Choroid plexus epithelial cell (primary cell): ENCODE measurements around the gene PRMT5.
"Not testable (repeated sequence)": the region's sequence is repeated elsewhere in the genome, so short reads cannot be mapped to it uniquely, and the experiment has no call there.

Source experiments
- DNase-seq: peaks from one replicate; pipeline ENCODE4 v3.0.0-alpha.2; 2010; ENCODE audit warnings: low read depth
- H3K4me3 ChIP-seq: 2 replicates; pipeline ENCODE4 v1.5.1; 2011; ENCODE audit warnings: low read depth, mild to moderate bottlenecking, control low read depth, low read length, moderate library complexity
- CTCF ChIP-seq: conservative IDR thresholded peaks from 2 replicates; pipeline ENCODE4 v1.5.1; 2011; ENCODE audit warnings: low read depth, mild to moderate bottlenecking, control low read depth, inconsistent platforms, low read length, moderate library complexity

The PRMT5 gene

GRCh38 chr14:22919601-22919921 lies 9.6 kb downstream of the PRMT5 start:
- peak overlapping the region; percentile 47 for H3K4me3 ChIP-seq
- no peak for TF ChIP-seq CTCF
- DNase-seq, result no peak

DNA sequence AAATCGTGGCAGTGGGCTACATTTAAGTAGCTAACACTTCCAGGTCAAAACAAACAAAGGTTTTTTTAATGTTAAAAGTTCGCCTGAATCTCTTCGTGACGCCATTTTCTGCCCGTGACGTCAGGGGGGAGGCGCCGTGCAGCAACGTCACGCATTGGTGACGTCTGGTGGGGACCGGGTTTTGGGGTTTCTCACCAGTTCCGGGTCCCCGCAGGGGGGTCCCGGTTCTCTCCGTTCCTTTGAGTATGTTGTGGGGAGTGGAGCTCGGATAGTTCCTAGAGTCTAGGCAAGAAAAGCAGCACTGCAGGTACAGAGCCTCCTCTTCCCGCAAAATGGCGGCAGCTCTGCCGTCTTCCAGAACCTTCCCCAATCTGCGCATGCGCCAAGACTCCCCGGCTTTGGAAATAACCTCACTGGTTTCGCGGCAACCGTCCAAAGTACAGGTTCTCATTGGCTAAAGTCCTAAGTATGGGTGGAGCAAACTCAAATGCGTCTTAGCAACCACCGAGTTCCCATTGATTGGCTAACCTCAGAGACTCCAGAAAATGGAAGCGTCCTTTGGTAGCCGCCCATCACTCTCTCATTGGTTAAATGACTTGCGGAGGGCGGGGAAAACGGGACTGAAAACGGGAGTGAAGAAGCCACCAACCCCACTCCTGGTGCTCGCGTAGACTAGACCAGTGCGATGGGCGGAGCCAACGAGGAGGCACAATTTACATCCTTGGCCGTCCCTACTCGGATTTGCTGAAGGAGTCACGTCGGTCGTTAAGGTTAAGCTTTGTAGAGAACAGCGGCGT lies 10.2 kb downstream of the PRMT5 start, which contains the start of gene RBM23:
TSS of gene RBM23 (minus strand) at position 346 of the 797 bp plus-strand sequence.
- peak within 1 kb of the TSS; percentile 66 for H3K4me3 ChIP-seq
- TF ChIP-seq CTCF, result no peak
- peak; percentile 100 for DNase-seq

DNA sequence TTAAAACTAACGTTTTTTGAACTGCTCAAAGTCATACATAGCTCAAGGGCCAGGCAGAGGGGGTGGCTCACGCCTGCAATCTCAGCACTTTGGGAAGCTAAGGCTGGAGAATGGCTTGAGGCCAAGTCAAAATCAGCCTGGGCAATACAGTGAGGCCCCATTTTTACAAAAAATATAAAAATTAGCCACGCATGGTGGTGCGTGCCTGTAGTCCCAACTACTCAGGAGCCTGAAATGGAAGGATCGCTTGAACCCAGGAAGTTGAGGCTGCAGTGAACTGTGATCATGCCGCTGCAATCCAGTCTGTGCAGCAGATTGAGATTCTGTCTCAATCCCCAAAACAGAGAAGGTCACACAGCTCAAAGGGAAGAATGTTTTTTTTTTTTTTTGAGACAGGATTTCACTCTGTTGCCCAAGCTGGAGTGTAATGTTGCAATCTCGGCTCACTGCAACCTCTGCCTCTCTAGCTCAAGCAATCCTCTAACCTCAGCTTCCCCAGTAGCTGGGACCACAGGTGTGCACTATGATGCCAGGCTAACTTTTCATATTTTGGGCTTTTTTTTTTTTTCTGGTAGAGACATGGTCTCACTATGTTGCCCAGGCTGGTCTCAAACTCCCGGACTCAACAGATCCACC lies 13.2 kb downstream of the PRMT5 start:
- DNase-seq, result peak; percentile 78
- H3K4me3 ChIP-seq, result no peak overlapping the region
- TF ChIP-seq CTCF, result no peak

DNA sequence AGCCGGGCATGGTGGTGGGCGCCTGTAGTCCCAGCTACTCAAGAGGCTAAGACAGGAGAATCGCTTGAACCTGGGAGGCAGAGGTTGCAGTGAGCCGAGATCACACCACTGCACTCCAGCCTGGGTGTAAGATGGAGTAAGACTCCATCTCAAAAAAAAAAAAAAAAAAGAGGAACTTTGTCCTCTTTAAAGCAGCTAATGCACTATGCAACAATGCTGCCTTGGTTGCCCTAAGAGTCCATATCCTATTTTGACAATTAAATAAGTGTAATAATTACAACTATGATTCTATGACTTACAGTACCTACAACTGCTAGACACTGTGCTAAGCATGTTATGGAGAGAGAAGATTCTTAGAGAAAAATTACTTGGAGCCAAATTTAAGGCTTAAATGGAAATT lies 14.3 kb downstream of the PRMT5 start:
- H3K4me3 ChIP-seq, DNase-seq: not testable (repeated sequence)

DNA sequence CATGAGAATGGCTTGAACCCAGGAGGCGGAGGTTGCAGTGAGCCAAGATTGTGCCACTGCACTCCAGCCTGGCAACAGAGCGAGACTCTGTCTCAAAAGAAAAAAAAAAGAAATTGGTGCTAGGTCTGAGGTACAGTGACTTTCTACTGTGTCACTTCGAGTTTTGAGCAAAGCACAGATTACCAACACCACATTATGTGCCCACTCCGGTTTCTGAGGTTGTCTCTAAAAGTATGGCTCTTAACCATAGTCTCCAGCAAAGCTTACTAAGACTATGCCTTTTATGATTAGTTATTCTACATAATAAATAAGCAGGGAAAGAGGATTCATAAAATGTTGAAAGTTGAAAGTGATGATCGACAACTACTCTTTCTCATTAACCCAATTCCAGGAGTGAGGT lies 18.3 kb downstream of the PRMT5 start:
- no peak overlapping the region for H3K4me3 ChIP-seq
- no peak for TF ChIP-seq CTCF
- DNase-seq, result no peak

GRCh38 chr14:22908601-22909000 lies 20.6 kb downstream of the PRMT5 start:
- no peak overlapping the region for H3K4me3 ChIP-seq
- DNase-seq, result peak; percentile 82
- no peak for TF ChIP-seq CTCF

DNA sequence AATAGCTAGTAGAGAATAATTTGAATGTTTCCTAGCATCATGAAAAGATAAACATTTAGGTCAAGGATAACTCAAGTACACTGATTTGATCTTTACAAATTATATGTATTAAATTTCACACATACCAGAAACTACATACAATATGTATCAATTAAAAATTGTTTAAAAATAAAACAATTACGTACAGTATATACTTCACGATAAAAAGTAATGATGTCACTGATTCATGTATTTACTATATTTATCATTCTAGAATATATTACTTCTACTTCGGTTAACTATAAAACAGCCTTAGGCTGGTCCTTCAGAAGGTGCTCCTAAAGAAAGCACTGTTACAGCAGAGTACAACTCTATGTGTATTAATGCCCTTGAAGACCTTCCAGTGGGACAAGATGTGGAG lies 21.7 kb downstream of the PRMT5 start:
- TF ChIP-seq CTCF, result no peak
- DNase-seq, result no peak

More for the DNA sequence above, 21.7 kb downstream of the PRMT5 start:
- no peak overlapping the region for H3K4me3 ChIP-seq
